K562 (cell line): Measurements from ENCODE around the gene GATA1. TPM values are rescaled to one million over a fixed set of nuclear protein-coding genes. Genes with fewer than 3 reads are reported as not detected.

ENCODE experiments used
- ASH1L ChIP-seq: fragments of 450-650 bp; IDR thresholded peaks from 2 replicates; pipeline ENCODE4 v1.6.1; 2018; ENCODE audit warnings: borderline replicate concordance, mild to moderate bottlenecking, low read depth; ENCODE audit not compliant: partially characterized antibody
- CBX1 ChIP-seq: sonication (generic); IDR thresholded peaks from 2 replicates; pipeline ENCODE4 v1.6.1; 2016; ENCODE audit warnings: antibody characterized with exemption, low read depth, mild to moderate bottlenecking
- CHD2 ChIP-seq: IDR thresholded peaks from 2 replicates; pipeline ENCODE4 v1.6.1; 2011; ENCODE audit warnings: low read depth, low read length
- ETS2 ChIP-seq: IDR thresholded peaks from 2 replicates; pipeline ENCODE4 v1.6.1; 2016; ENCODE audit warnings: borderline replicate concordance, missing genetic modification characterization, mild to moderate bottlenecking, moderate library complexity, missing compliant biosample characterization; ENCODE audit not compliant: poor library complexity, severe bottlenecking
- FOXJ3 ChIP-seq: sonication (generic); formaldehyde crosslinking; IDR thresholded peaks from 2 replicates; pipeline ENCODE4 v1.4.0; 2020; ENCODE audit warnings: mild to moderate bottlenecking, missing genetic modification reagents
- HDGF ChIP-seq: fragments of 450-650 bp; IDR thresholded peaks from 2 replicates; pipeline ENCODE4 v1.6.1; 2016
- NFYB ChIP-seq: IDR thresholded peaks from 2 replicates; pipeline ENCODE4 v1.6.1; 2011; ENCODE audit warnings: mild to moderate bottlenecking, moderate library complexity; ENCODE audit not compliant: insufficient read length; ENCODE audit errors: extremely low read depth
- NR2C1 ChIP-seq, 2 experiments: fragments of 450-650 bp; IDR thresholded peaks; 2 replicates each; pipeline ENCODE4 v1.6.1; 2017; ENCODE audit warnings: mild to moderate bottlenecking in 2 of 2, antibody characterized with exemption in 1 of 2, inconsistent platforms in 1 of 2, missing compliant biosample characterization in 1 of 2, missing genetic modification characterization in 1 of 2
- PML ChIP-seq: IDR thresholded peaks from 2 replicates; pipeline ENCODE4 v1.6.1; 2012; ENCODE audit warnings: low read length, inconsistent platforms
- POLR2G ChIP-seq: fragments of 200-400 bp; formaldehyde crosslinking; IDR thresholded peaks from 2 replicates; pipeline ENCODE4 v1.6.1; 2017; ENCODE audit warnings: low read depth, mild to moderate bottlenecking, antibody characterized with exemption, low read length, moderate library complexity
- RHOXF2B ChIP-seq: fragments of 250-450 bp; sonication (Bioruptor Pico); conservative IDR thresholded peaks from 2 replicates; pipeline ENCODE4 v1.5.1; 2021
- SIX5 ChIP-seq, 2 experiments: IDR thresholded peaks; 2 replicates each; pipeline ENCODE4 v1.6.1; 2011; ENCODE audit warnings: low read length in 2 of 2, borderline replicate concordance in 1 of 2, low read depth in 1 of 2, mild to moderate bottlenecking in 1 of 2, moderate library complexity in 1 of 2; ENCODE audit not compliant: insufficient read depth in 1 of 2
- TRIM28 ChIP-seq: fragments of 450-650 bp; IDR thresholded peaks from 2 replicates; pipeline ENCODE4 v1.6.1; 2017
- ZNF24 ChIP-seq: fragments of 450-650 bp; IDR thresholded peaks from 2 replicates; pipeline ENCODE4 v1.6.1; 2016
- ZNF586 ChIP-seq: fragments of 450-650 bp; formaldehyde crosslinking; conservative IDR thresholded peaks from 2 replicates; pipeline ENCODE4 v1.4.0; 2020; ENCODE audit warnings: mild to moderate bottlenecking, moderate library complexity
- polyA plus RNA-seq, 8 experiments: library from polyadenylated mRNA; depleted of rRNA in 4 of 8; stranded (reverse) in 5 of 8; unstranded in 3 of 8; fragments of >200 nt; fragmentation: Nextera tagmentation in 2 of 8; fragmentation: Illumina TruSeq in 1 of 8; extraction: Ambion mirVana in 2 of 8; extraction: Trizol in 1 of 8; gene quantifications; 2 replicates each; pipeline versions ENCODE4 v1.2.1 to v1.2.3, GENCODE V29; 2011 to 2014; ENCODE audit warnings: inconsistent platforms in 1 of 8, missing spikeins in 1 of 8
- total RNA-seq, 7 experiments: library from RNA; depleted of rRNA in 6 of 7; stranded (reverse); fragments of >200 nt in 6 of 7; fragmentation: Illumina TruSeq in 2 of 7; extraction: Trizol in 2 of 7; gene quantifications; 2 replicates each; pipeline versions ENCODE4 v1.2.1 to v1.2.3, GENCODE V29; 2011 to 2021; ENCODE audit warnings: low replicate concordance in 1 of 7
- TF ChIP-seq, protein P1 (sequence below): sonication (generic); formaldehyde crosslinking; IDR thresholded peaks from 2 replicates; pipeline ENCODE4 v1.5.0; 2020; ENCODE audit warnings: missing genetic modification reagents
- TF ChIP-seq, protein P2 (sequence below), 2 experiments: fragments of 450-650 bp in 1 of 2; sonication (generic) in 1 of 2; formaldehyde crosslinking in 1 of 2; IDR thresholded peaks in 1 of 2; conservative IDR thresholded peaks in 1 of 2; 2 replicates each; pipeline versions ENCODE4 v1.6.1 to v1.8.1; 2016 to 2023; ENCODE audit warnings: mild to moderate bottlenecking in 2 of 2, moderate library complexity in 2 of 2, inconsistent platforms in 1 of 2, missing genetic modification reagents in 1 of 2
- TF ChIP-seq, protein P3 (sequence below): IDR thresholded peaks from 2 replicates; pipeline ENCODE4 v1.6.1; 2014; ENCODE audit warnings: antibody characterized with exemption
- TF ChIP-seq, protein P4 (sequence below): fragments of 250-450 bp; sonication (Bioruptor Pico); IDR thresholded peaks from 2 replicates; pipeline ENCODE4 v1.4.0; 2020
- TF ChIP-seq, protein P5 (sequence below): sonication (generic); formaldehyde crosslinking; IDR thresholded peaks from 2 replicates; pipeline ENCODE4 v1.8.1; 2023; ENCODE audit warnings: mild to moderate bottlenecking, missing genetic modification reagents

Gene GATA1
- total and polyA plus RNA-seq, 9 of the 15 experiments (the other 6 are each of a cell fraction or from before 2014, with no cell fraction given) = 11.9 to 291 (median 116) TPM

DNA sequence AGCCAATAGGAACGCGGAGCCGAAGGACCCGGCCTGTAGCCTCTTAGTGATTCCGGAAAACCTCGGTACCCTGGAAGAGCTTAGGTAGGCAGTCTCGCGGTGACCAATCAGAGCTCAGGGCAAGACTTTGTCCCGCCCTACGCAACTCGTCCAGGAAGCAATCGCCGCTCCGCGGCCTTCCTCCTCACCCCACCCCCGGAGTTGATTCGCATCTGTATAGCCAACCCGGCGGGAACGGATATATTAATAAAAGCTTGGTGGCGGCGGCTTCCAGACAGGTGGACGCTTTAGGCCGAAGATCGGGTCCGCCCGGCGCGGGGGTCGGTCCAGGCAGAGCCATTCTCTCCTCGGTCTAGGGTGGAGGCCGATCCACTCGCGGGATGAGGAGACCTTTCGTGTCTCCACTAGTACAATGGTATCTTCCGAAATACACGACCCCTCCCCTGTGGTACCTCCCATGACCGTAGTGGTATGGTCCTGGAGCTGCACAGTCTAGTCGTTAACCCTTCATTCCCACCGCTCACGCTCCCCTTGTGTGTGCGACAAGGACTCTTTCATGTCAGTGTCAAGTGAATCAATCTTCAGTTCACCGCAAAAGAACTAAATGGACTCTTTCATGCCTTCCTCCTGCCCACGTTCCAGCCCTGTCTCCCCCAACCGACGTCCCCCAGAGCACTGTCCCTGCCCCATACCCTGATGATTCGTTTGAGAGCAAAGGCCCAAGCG lies 49.0 kb upstream of the GATA1 start (continued):
- no peak for TF ChIP-seq ZNF586 (CRISPR knock-in tag)
- TF ChIP-seq, protein P1, sequence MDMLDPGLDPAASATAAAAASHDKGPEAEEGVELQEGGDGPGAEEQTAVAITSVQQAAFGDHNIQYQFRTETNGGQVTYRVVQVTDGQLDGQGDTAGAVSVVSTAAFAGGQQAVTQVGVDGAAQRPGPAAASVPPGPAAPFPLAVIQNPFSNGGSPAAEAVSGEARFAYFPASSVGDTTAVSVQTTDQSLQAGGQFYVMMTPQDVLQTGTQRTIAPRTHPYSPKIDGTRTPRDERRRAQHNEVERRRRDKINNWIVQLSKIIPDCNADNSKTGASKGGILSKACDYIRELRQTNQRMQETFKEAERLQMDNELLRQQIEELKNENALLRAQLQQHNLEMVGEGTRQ (CRISPR knock-in tag) = no peak
- TF ChIP-seq, protein P2, sequence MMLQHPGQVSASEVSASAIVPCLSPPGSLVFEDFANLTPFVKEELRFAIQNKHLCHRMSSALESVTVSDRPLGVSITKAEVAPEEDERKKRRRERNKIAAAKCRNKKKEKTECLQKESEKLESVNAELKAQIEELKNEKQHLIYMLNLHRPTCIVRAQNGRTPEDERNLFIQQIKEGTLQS (IDR thresholded peaks at IDR 0.05) = 0 out of 2 replicates have a peak, but pooled peaks have one; percentile 6
- TF ChIP-seq, protein P2 (CRISPR knock-in tag; conservative IDR thresholded peaks at IDR 0.05) = no peak
- TF ChIP-seq NR2C1 (IDR thresholded peaks at IDR 0.05) = peak; percentile 98
- peak; percentile 99 for TF ChIP-seq NR2C1 (tag; IDR thresholded peaks at IDR 0.05)
- peak; percentile 70 for TF ChIP-seq PML
- TF ChIP-seq, protein P3, sequence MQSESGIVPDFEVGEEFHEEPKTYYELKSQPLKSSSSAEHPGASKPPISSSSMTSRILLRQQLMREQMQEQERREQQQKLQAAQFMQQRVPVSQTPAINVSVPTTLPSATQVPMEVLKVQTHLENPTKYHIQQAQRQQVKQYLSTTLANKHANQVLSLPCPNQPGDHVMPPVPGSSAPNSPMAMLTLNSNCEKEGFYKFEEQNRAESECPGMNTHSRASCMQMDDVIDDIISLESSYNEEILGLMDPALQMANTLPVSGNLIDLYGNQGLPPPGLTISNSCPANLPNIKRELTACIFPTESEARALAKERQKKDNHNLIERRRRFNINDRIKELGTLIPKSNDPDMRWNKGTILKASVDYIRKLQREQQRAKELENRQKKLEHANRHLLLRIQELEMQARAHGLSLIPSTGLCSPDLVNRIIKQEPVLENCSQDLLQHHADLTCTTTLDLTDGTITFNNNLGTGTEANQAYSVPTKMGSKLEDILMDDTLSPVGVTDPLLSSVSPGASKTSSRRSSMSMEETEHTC = no peak
- TF ChIP-seq FOXJ3 (CRISPR knock-in tag) = no peak
- no peak for TF ChIP-seq RHOXF2B (CRISPR knock-in tag)
- TF ChIP-seq, protein P4, sequence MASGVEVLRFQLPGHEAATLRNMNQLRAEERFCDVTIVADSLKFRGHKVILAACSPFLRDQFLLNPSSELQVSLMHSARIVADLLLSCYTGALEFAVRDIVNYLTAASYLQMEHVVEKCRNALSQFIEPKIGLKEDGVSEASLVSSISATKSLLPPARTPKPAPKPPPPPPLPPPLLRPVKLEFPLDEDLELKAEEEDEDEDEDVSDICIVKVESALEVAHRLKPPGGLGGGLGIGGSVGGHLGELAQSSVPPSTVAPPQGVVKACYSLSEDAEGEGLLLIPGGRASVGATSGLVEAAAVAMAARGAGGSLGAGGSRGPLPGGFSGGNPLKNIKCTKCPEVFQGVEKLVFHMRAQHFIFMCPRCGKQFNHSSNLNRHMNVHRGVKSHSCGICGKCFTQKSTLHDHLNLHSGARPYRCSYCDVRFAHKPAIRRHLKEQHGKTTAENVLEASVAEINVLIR = no peak
- TF ChIP-seq HDGF = 0 out of 2 replicates have a peak, but pooled peaks have one; percentile 16
- TF ChIP-seq, protein P5, sequence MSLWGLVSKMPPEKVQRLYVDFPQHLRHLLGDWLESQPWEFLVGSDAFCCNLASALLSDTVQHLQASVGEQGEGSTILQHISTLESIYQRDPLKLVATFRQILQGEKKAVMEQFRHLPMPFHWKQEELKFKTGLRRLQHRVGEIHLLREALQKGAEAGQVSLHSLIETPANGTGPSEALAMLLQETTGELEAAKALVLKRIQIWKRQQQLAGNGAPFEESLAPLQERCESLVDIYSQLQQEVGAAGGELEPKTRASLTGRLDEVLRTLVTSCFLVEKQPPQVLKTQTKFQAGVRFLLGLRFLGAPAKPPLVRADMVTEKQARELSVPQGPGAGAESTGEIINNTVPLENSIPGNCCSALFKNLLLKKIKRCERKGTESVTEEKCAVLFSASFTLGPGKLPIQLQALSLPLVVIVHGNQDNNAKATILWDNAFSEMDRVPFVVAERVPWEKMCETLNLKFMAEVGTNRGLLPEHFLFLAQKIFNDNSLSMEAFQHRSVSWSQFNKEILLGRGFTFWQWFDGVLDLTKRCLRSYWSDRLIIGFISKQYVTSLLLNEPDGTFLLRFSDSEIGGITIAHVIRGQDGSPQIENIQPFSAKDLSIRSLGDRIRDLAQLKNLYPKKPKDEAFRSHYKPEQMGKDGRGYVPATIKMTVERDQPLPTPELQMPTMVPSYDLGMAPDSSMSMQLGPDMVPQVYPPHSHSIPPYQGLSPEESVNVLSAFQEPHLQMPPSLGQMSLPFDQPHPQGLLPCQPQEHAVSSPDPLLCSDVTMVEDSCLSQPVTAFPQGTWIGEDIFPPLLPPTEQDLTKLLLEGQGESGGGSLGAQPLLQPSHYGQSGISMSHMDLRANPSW (CRISPR knock-in tag) = no peak
- TF ChIP-seq TRIM28 = no peak
- no peak; a peak in 1 of 4 replicates for TF ChIP-seq SIX5 (IDR thresholded peaks at IDR 0.05; ENCODE audit: borderline replicate concordance in 1 of 2, insufficient read depth in 1 of 2, low read depth in 1 of 2, low read length in 2 of 2)
- peak; percentile 84 for TF ChIP-seq POLR2G
- TF ChIP-seq ZNF24 = 0 out of 2 replicates have a peak, but pooled peaks have one; percentile 3
- 0 out of 2 replicates have a peak, but pooled peaks have one; percentile 46 for TF ChIP-seq CHD2
- no peak for TF ChIP-seq CBX1
- TF ChIP-seq ASH1L = peak; percentile 68
- peak; percentile 98 for TF ChIP-seq NFYB
- no peak for TF ChIP-seq ETS2
